NCI-H526 (cell line): Measurements from ENCODE around the gene RPRD2.
"Not testable (repeated sequence)": the region's sequence is repeated elsewhere in the genome, so short reads cannot be mapped to it uniquely, and the experiment has no call there.

Source experiments
- DNase-seq, 2 experiments: peaks; one replicate each; lab custom pipeline; 2025; lab: John Stamatoyannopoulos, UW

The RPRD2 gene

GRCh38 chr1:150363426-150364230 is at the start of gene RPRD2:
Gene RPRD2 (plus strand): TSS chr1:150364147. CDS start chr1:150364715, 568 bp downstream.
- DNase-seq = peak; percentile 100

GRCh38 chr1:150314691-150315090 is 49.3 kb upstream of the RPRD2 start:
- DNase-seq = not testable (repeated sequence)

DNA sequence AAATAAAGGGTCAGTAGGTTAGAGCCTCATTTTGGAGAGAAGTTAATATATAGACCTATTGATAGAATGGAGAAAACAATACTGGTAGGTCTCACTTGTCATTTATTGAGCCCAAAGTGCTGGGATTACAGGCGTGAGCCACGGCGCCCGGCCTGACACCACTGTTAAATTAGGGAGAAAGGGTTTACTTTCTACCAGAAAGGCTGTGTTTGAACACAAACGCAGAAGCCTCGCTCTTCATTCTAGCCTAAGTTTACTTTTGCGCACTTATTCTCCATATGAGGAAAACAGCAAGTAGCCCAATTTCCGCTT is 43.3 kb upstream of the RPRD2 start:
- DNase-seq = no peak

DNA sequence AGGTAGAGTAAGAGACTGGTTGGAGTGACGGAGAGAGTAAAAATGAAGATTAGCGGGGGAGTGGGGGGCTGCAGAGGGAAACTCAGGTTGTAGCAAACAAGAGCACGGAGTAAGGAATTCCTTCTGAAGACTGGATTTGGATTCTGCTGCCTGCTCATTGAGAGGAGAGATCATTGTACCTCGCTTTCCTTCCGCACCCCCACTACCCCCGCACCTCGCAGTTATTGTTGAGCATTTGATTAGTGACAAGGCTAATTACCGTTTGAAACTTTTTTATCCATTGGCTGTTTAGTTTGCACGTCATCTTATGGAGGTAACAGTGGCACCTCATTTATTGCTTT is 42.2 kb upstream of the RPRD2 start:
- peak in 1 of 2 experiments; percentile 47 for DNase-seq

DNA sequence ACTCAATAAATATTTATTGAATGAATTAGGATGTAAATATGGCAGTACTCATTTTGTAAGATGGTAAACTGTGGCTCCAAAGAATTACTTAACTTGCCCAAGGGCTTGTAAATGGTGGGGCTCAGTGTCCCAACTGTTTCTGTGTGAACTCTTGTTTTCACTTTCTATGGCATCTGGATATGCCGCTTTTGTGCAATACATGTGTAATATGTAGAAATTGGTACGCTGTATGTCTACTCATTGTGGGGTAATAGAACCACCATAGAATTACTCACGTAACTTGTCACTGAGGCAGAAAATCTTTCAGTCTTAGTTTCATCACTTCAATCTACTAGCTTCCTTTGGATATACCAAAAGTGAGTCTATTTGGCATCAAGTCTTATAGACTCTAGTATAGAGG is 41.6 kb upstream of the RPRD2 start:
- DNase-seq = no peak

- no peak for DNase-seq
These were observed 31.2 kb upstream of the RPRD2 start for GRCh38 chr1:150332651-150333290.

DNA sequence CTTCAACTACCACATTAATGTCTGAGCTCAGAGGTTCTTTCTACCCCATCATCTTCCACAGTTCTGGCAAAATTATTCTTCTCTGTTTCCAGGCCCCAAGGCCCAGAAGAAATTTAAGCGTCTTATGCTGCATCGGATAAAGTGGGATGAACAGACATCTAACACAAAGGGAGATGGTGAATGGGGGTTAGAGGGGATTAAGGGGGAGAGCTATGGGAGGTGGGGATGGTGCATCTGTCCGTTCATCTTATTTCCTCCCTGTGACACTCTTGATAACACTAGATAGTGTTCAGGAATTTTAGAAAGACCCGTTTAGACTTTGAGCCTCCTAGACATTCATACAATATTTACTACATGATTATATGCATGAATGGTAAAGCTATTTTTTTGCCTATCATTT is 17.6 kb upstream of the RPRD2 start:
- DNase-seq = no peak

GRCh38 chr1:150352866-150353265 is 11.1 kb upstream of the RPRD2 start:
- DNase-seq = no peak

- peak; percentile 68 to 80 for DNase-seq
These were observed 1.1 kb upstream of the RPRD2 start for GRCh38 chr1:150362721-150363425.

DNA sequence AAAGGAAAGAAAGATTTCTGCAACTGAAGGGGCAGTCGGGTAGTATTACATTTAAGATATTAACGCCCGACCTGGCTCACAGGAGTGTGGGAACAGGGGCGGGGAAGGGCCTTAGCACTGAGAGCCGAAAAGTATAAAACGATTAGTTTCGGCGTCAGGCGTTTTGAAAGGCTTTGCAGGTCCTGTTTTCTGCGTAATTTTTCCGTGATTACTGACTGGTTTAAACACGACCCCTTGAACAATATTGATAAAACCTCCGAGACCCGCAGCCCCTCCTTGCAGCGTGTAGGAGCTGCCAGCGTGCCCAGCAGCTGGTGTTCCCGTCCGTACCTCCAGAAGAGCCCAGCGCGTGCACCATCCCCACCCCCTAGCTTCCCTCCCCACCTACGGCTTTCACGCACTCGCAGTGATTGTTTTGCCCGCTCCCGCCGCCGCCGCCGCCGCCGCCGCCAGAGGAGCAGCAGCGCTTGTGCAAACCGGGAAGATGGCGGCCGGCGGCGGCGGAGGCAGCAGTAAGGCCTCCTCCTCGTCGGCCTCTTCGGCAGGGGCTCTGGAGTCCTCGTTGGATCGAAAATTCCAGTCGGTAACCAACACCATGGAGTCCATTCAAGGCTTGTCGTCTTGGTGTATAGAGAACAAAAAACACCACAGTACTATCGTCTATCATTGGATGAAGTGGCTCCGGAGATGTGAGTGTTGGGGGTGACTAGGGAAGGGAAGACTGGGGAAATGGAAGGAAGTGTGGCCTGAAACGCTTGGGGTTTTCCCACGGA is 470 bp downstream of the RPRD2 start:
- peak; percentile 85 to 96 for DNase-seq

GRCh38 chr1:150365941-150366340 is 2.0 kb downstream of the RPRD2 start:
- peak in 1 of 2 experiments; percentile 65 for DNase-seq

- DNase-seq = peak in 1 of 2 experiments; percentile 47
These were observed 2.7 kb downstream of the RPRD2 start for GRCh38 chr1:150366416-150367296.

- no peak for DNase-seq
These were observed 7.2 kb downstream of the RPRD2 start for GRCh38 chr1:150371110-150371509.

DNA sequence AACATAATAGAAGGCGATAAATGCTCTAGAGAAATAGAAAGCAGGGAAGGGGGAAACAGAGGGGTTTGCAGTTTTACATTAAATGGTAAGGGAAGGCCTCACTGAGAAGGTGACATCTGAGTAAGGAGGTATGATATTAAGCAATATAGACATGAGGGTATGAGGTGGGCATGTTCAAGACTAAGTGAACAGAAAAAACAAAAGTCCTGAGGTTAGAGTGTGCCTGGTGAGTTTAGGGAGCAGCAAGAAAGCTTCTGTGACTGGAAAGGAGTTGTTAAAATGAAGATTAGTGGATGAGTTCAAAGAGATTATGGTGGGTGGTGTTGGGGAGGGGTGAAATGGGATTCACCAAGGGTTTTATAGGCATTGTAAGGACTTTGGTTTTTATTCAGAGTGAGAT is 8.6 kb downstream of the RPRD2 start:
- no peak for DNase-seq

DNA sequence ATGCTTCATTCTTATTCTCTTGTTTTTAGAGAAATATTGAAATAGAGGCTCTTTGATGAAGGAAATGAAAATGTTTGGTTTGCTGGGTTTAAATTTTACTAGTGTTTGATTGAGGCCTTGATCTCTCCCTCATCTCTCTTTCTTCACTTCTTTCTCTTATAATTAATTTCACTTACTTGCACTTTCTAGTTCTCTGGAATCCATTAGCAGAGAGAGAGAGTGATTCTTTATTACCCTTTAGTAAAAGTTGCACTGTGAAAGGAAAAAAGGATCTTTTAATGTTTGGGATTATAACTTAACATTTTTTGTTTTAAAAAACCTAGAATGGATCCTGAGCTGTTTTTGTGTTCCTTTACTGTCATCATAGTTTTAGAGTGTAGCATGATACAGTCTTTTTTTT is 12.2 kb downstream of the RPRD2 start:
- DNase-seq = no peak

DNA sequence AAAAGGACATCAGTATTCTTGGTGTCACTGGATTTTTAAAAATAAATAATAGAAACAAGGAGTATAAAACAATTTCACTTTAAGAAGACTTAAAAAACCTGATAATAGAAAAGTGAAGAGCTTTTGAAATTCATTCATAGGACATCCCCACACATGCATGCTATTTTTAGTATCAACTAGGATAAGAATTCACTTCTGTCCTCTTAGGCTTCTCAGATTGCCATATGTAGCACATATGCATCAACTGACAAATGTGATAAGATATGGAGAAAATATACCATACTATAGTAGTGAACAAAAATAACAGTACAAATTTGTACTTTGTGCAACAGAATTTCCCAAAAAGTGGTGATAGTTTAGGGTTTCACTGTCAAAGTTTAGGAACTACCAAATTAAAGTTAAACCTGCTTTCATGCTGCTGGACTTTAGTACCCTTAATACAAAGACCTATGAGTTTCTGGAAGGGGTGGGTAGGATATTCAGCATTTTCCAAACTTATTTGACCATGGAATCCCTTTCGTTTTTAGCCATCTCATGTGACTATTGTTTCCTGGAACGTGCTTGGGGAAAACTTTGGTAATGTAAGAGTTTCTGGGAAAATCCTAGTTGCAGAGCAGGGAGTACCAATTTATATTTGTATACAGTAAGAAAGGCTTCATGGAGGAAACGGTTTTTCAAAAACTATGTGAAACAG is 19.8 kb downstream of the RPRD2 start:
- no peak for DNase-seq

DNA sequence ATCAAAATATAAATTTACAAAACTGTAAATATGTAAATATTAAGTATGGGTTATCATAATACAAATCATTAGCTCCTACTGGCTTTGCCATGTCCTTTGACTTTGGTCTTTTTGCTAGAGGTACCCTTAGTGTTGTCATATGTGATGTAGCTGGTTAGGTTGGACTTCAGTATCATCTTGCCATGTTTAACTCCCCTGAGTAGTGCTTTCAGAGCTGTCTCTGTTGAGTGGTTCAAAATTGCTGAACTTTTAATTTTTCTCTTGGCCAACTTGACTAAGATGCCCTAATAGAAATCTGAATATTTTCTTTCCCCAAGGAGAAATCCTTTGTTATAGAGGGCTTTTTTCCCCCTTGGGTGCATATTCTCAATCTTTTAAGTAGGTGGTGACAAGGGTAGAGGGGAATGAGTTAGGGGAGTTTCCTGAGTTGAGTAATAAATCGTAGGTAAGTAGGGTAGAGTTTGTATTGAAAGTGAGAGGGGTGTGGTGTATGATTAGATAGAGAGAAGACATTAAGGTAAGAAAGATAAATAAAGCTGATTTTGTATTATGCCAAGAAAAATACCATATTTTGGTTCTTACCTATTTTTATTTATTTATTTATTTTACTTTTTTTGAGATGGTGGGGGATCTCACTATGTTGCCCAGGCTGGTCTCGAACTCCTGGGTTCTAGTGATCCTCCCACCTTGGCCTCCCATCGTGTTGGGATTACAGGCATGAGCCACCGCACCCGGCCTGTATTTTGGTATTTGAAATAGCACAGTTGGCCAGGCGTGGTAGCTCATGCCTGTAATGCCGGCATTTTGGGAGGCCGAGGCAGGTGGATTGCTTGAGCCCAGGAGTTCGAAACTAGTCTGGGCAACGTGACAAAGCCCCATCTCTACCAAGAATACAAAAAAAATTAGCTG is 21.8 kb downstream of the RPRD2 start:
- no peak for DNase-seq

GRCh38 chr1:150386592-150386991 is 22.6 kb downstream of the RPRD2 start:
- DNase-seq = no peak

GRCh38 chr1:150387200-150387599 is 23.3 kb downstream of the RPRD2 start:
- DNase-seq = no peak

DNA sequence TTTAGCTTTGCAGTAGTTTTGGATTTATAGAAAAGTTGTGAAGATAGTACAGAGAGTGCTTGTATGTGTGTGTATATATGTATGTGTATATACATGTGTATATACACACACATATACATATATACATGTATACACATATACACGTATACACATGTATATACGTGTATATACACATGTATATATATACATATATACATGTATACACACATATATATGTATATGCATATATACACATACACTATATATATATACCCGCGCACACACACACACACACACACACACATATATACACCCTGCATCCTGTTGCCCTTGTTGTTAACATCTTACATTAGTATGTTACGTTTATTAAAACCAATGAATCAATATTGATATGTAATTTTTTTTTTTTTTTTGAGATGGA is 24.3 kb downstream of the RPRD2 start:
- DNase-seq = no peak
